Measurements from ENCODE around the gene SRRM5. TPM values are rescaled to one million over a fixed set of nuclear protein-coding genes. Genes with fewer than 3 reads are reported as not detected.

The SRRM5 gene
- total and polyA plus RNA-seq, 2 experiments from 2014 or later: 0.08 TPM; not detected in 1

DNA sequence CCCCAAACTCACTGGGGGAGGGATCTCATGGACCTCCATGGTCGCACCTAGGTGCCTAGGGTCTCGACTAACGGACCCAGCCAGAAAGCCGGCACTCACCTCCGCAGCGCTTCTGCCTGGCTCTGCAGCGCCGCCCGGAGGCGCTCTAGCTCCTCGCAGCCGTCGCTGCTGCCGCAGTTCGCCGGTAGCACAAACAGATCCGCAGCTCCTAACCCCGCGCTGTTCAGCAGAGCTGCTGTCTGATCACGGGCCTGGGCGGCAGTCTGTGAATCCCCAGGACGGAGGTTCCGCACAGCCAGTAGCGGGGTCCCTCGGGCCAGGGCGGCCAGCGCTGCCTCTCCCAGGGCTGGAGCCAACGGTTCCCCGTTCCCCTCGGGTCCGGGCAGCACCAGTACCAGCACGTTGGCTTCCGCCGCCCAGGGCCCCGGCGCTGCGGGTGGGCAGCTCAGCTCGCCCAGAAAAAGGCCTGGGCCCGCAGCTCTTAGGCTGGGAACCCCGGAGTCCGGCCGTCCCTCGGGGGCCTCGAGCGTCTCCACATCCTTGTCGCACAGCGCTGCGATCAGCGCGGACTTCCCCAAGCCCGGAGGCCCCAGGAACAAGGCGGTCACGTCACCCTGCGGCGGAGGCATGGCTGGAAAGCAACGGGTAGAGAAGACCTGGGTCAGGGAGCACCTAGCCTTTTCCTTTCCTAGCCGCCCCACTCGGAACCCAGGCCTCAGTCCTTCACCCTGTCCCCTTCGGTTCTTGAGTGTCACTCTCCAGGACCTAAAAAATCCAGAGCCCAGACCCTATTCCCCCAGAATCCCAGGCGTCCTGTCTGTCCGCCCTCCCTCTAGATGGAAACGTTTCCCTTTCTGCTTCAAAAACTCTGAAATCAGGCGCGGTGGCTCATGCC, 16.9 kb upstream of the SRRM5 start:
- peak overlapping the region; percentile 53; the same call in 1 of the 2 replicates for H3K27ac ChIP-seq (ENCODE audit: low read depth)
- ATAC-seq: peak; percentile 76
- peaks cover 23% of the 10 kb centered on the region for H3K79me2 ChIP-seq (replicated peaks; ENCODE audit: insufficient read depth)

DNA sequence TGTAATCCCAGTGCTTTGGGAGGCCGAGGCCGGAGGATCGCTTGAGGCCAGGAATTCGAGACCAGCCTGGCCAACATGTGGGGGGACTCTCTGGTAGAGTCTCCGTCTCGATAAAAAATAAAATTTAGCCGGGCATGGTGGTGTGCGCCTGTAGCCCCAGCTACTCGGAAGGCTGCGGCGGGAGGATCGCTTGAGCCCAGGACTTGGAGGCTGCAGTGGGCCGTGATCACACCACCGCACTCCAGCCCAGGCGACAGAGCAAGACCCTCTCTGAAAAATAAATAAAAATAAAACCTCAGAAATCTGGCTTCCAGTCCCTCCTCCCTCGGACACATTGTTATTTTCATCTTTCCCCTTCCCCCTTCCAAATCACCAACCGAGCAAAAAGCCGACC, 16.3 kb upstream of the SRRM5 start:
- H3K4me2 ChIP-seq: peak overlapping the region; percentile 97
- H3K27ac ChIP-seq (ENCODE audit: low read depth): peak overlapping the region; percentile 53; the same call in 1 of the 2 replicates
- peak overlapping the region; percentile 100 for H3K27ac Mint-ChIP-seq
- TF ChIP-seq, protein P1, sequence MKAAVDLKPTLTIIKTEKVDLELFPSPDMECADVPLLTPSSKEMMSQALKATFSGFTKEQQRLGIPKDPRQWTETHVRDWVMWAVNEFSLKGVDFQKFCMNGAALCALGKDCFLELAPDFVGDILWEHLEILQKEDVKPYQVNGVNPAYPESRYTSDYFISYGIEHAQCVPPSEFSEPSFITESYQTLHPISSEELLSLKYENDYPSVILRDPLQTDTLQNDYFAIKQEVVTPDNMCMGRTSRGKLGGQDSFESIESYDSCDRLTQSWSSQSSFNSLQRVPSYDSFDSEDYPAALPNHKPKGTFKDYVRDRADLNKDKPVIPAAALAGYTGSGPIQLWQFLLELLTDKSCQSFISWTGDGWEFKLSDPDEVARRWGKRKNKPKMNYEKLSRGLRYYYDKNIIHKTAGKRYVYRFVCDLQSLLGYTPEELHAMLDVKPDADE (IDR thresholded peaks at IDR 0.05): no peak
- TF ChIP-seq EZH2 (IDR thresholded peaks at IDR 0.05; ENCODE audit: low read depth, unreplicated experiment): no peak
- no peak for TF ChIP-seq EZH2phosphoT487 (IDR thresholded peaks at IDR 0.05; ENCODE audit: unreplicated experiment)
- TF ChIP-seq ZNF331 (CRISPR knock-in tag; IDR thresholded peaks at IDR 0.05; ENCODE audit: low read depth): no peak
- TF ChIP-seq, protein P2, sequence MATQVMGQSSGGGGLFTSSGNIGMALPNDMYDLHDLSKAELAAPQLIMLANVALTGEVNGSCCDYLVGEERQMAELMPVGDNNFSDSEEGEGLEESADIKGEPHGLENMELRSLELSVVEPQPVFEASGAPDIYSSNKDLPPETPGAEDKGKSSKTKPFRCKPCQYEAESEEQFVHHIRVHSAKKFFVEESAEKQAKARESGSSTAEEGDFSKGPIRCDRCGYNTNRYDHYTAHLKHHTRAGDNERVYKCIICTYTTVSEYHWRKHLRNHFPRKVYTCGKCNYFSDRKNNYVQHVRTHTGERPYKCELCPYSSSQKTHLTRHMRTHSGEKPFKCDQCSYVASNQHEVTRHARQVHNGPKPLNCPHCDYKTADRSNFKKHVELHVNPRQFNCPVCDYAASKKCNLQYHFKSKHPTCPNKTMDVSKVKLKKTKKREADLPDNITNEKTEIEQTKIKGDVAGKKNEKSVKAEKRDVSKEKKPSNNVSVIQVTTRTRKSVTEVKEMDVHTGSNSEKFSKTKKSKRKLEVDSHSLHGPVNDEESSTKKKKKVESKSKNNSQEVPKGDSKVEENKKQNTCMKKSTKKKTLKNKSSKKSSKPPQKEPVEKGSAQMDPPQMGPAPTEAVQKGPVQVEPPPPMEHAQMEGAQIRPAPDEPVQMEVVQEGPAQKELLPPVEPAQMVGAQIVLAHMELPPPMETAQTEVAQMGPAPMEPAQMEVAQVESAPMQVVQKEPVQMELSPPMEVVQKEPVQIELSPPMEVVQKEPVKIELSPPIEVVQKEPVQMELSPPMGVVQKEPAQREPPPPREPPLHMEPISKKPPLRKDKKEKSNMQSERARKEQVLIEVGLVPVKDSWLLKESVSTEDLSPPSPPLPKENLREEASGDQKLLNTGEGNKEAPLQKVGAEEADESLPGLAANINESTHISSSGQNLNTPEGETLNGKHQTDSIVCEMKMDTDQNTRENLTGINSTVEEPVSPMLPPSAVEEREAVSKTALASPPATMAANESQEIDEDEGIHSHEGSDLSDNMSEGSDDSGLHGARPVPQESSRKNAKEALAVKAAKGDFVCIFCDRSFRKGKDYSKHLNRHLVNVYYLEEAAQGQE (IDR thresholded peaks at IDR 0.05; ENCODE audit: unreplicated experiment): no peak
- no peak for TF ChIP-seq CREB1 (CRISPR knock-in tag; IDR thresholded peaks at IDR 0.05; ENCODE audit: low read depth)
- TF ChIP-seq ZNF114 (CRISPR knock-in tag; IDR thresholded peaks at IDR 0.05): no peak

More for the DNA sequence above, 16.9 kb upstream of the SRRM5 start:
- H3K4me3 ChIP-seq: peak overlapping the region; percentile 73
- peak overlapping the region; percentile 8 for H2AFZ ChIP-seq
- peak overlapping the region; percentile 100 for H3K27ac Mint-ChIP-seq
- H3K27me3 Mint-ChIP-seq (ENCODE audit: insufficient read depth, low read depth, poor library complexity): peaks cover 14% of the 10 kb centered on the region
- TF ChIP-seq, protein P3, sequence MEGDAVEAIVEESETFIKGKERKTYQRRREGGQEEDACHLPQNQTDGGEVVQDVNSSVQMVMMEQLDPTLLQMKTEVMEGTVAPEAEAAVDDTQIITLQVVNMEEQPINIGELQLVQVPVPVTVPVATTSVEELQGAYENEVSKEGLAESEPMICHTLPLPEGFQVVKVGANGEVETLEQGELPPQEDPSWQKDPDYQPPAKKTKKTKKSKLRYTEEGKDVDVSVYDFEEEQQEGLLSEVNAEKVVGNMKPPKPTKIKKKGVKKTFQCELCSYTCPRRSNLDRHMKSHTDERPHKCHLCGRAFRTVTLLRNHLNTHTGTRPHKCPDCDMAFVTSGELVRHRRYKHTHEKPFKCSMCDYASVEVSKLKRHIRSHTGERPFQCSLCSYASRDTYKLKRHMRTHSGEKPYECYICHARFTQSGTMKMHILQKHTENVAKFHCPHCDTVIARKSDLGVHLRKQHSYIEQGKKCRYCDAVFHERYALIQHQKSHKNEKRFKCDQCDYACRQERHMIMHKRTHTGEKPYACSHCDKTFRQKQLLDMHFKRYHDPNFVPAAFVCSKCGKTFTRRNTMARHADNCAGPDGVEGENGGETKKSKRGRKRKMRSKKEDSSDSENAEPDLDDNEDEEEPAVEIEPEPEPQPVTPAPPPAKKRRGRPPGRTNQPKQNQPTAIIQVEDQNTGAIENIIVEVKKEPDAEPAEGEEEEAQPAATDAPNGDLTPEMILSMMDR (conservative IDR thresholded peaks at IDR 0.05; ENCODE audit: low read depth in 2 of 2): peak; percentile 80 to 93
- TF ChIP-seq STAT1 (IDR thresholded peaks at IDR 0.05; ENCODE audit: unreplicated experiment): no peak
- peak; percentile 89 for DNase-seq (ENCODE audit: low spot score)
- peak overlapping the region; percentile 97 for H3K4me2 ChIP-seq
- H3K36me3 ChIP-seq (ENCODE audit: insufficient read depth): peaks cover 8% of the 10 kb centered on the region; the same call in 1 of the 2 replicates
- 0 out of 2 replicates have a peak, but pooled peaks cover 11% of the 10 kb centered on the region for H3F3A ChIP-seq (replicated peaks; ENCODE audit: low read depth)
- H3K4me1 ChIP-seq (ENCODE audit: insufficient read depth): peaks cover 10% of the 10 kb centered on the region
- H3K9me3 Mint-ChIP-seq: peaks cover 2% of the 10 kb centered on the region; the same call in 2 of the 3 replicates
- peak overlapping the region; percentile 98 for H3K4me3 Mint-ChIP-seq
- H4K20me1 ChIP-seq (replicated peaks; ENCODE audit: insufficient read depth): peaks cover 8% of the 10 kb centered on the region; the same call in 1 of the 2 replicates
- H3K4me1 Mint-ChIP-seq: peaks cover 19% of the 10 kb centered on the region
- H3K36me3 Mint-ChIP-seq (ENCODE audit: low read depth): peaks cover 25% of the 10 kb centered on the region
- H3K27me3 ChIP-seq (ENCODE audit: insufficient read depth): no peaks in the 10 kb centered on the region
- H3K9me2 ChIP-seq (ENCODE audit: insufficient read depth): no peaks in the 10 kb centered on the region

More for the DNA sequence above, 16.3 kb upstream of the SRRM5 start:
- peaks cover 19% of the 10 kb centered on the region for H3K4me1 Mint-ChIP-seq
- Histone ChIP-seq H3K4me3 (peak overlapping the region; percentile 73), H3K79me2 (replicated peaks; ENCODE audit: insufficient read depth) (peaks cover 23% of the 10 kb centered on the region), H4K20me1 (replicated peaks; ENCODE audit: insufficient read depth) (peaks cover 8% of the 10 kb centered on the region; the same call in 1 of the 2 replicates), H3K4me1 (ENCODE audit: insufficient read depth) (peaks cover 10% of the 10 kb centered on the region), H3F3A (replicated peaks; ENCODE audit: low read depth) (0 out of 2 replicates have a peak, but pooled peaks cover 11% of the 10 kb centered on the region), H3K36me3 (ENCODE audit: insufficient read depth) (peaks cover 8% of the 10 kb centered on the region; the same call in 1 of the 2 replicates), H2AFZ (peak overlapping the region; percentile 8), H3K9me2 (ENCODE audit: insufficient read depth) (no peaks in the 10 kb centered on the region), H3K27me3 (ENCODE audit: insufficient read depth) (no peaks in the 10 kb centered on the region)
- H3K27me3 Mint-ChIP-seq (ENCODE audit: insufficient read depth, low read depth, poor library complexity): peaks cover 14% of the 10 kb centered on the region
- H3K36me3 Mint-ChIP-seq (ENCODE audit: low read depth): peaks cover 23% of the 10 kb centered on the region
- H3K4me3 Mint-ChIP-seq: peak overlapping the region; percentile 98
- H3K9me3 Mint-ChIP-seq: peaks cover 2% of the 10 kb centered on the region; the same call in 2 of the 3 replicates
- DNase-seq (ENCODE audit: low spot score): no peak
- peak; percentile 15 for ATAC-seq
